H1 (cell line): ENCODE measurements around the gene LPCAT3. TPM values are rescaled to one million over a fixed set of nuclear protein-coding genes. Genes with fewer than 3 reads are reported as not detected.

Source experiments
- CHD7 ChIP-seq: fragments of 300-600 bp; sonication (generic); IDR thresholded peaks from 2 replicates; pipeline ENCODE4 v1.7.1; 2012; ENCODE audit warnings: low read length, moderate library complexity, mild to moderate bottlenecking, inconsistent platforms; ENCODE audit not compliant: insufficient replicate concordance
- EP300 ChIP-seq, 2 experiments: IDR thresholded peaks; 1 replicate in 1 of 2; 2 replicates in 1 of 2; pipeline ENCODE4 v1.6.1; 2011 to 2012; ENCODE audit warnings: low read depth in 2 of 2, low read length in 2 of 2, mild to moderate bottlenecking in 2 of 2, borderline replicate concordance in 1 of 2, inconsistent platforms in 1 of 2, moderate library complexity in 1 of 2
- PHF8 ChIP-seq: fragments of 200-600 bp; sonication (generic); conservative IDR thresholded peaks from 2 replicates; pipeline ENCODE4 v1.7.1; 2012; ENCODE audit warnings: low read depth, mild to moderate bottlenecking, inconsistent platforms, low read length, moderate library complexity
- polyA plus RNA-seq, 7 experiments: library from polyadenylated mRNA; depleted of rRNA in 3 of 7; stranded (reverse) in 5 of 7; unstranded in 2 of 7; fragments of >200 nt in 5 of 7; fragments of 200-250 nt in 2 of 7; gene quantifications; 1 replicate in 5 of 7; 2 replicates in 1 of 7; 4 replicates in 1 of 7; pipeline versions ENCODE4 v1.2.1 to v1.2.3, GENCODE V29; 2011 to 2013; ENCODE audit warnings: missing spikeins in 2 of 7, mixed read lengths in 2 of 7
- total RNA-seq: library from RNA; stranded (reverse); fragmentation: NEBNext Ultra II Directional; extraction: Animal tissue kit (Norgen Biotek cat#: 25700); gene quantifications from 2 replicates; pipeline ENCODE4 v1.2.1, GENCODE V29; 2021

LPCAT3 gene
- total and polyA plus RNA-seq, 2 of the 8 experiments (the other 6 are each of a cell fraction or from before 2014, with no cell fraction given): 55.8 to 70.4 TPM

- no peak for TF ChIP-seq CHD7
- TF ChIP-seq PHF8: no peak
- no peak for TF ChIP-seq EP300 (IDR thresholded peaks at IDR 0.05; ENCODE audit: borderline replicate concordance in 1 of 2, low read depth in 2 of 2, low read length in 2 of 2)
Measured at GRCh38 chr12:7067096-7067495, 48.8 kb upstream of the LPCAT3 start (continued).
